Measurements from ENCODE around the gene TNFAIP8.

DNA sequence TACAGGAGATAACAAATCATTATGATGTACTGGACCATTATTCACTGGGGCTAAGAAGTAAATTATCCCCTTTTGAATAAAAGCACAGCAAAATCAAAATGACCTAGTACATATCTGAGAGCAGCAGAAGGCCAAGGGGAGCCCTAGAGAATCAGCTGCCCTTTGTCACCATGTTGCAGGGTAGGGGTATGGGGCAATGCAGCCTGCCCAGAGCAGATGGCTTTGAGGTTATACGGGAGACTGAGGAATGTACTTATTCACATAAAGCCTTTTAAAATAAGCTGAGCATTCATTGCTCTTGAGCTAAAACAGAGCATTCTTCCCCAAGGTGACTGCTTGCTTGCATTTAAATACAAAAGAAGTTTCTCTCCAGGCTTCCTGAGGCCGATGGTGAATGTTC is 2.6 kb upstream of the TNFAIP8 start:
- TF ChIP-seq POLR2A (IDR thresholded peaks at IDR 0.05) (no peak), POLR2AphosphoS5 (IDR thresholded peaks at IDR 0.05) (no peak), CTCF (IDR thresholded peaks at IDR 0.05) (no peak)

Data from stomach (tissue), 4 donors.